Erythroblast (primary cell): Measurements from ENCODE around the gene FAM180A.

Source experiments
- GATA1 ChIP-seq: IDR thresholded peaks from 2 replicates; pipeline ENCODE4 v1.6.1; 2011; ENCODE audit warnings: low read depth, mild to moderate bottlenecking, control low read depth, low read length, moderate library complexity
- POLR2A ChIP-seq: IDR thresholded peaks from 2 replicates; pipeline ENCODE4 v1.6.1; 2011; ENCODE audit warnings: mild to moderate bottlenecking, low read length

GRCh38 chr7:135726276-135726788, 22.3 kb downstream of the FAM180A start:
- no peak for TF ChIP-seq POLR2A
- no peak for TF ChIP-seq GATA1
